ENCODE data around the gene RPL14.
"Not testable (repeated sequence)": the region's sequence is repeated elsewhere in the genome, so short reads cannot be mapped to it uniquely, and the experiment has no call there.

RPL14 gene

GRCh38 chr3:40460481-40460880, 3.3 kb downstream of the RPL14 start:
- peaks cover 7 to 23% (median 17%) of the 10 kb centered on the region in 4 experiments for H3K4me1 ChIP-seq (ENCODE audit: control extremely low read depth in 1 of 4, control insufficient read depth in 4 of 4, insufficient read depth in 4 of 4, low read length in 3 of 4)
- peaks cover 18 to 70% (median 44%) of the 10 kb centered on the region in 4 experiments for H3K36me3 ChIP-seq (ENCODE audit: control insufficient read depth in 4 of 4, insufficient read depth in 4 of 4, low read length in 3 of 4)
- 93% methylated on average over 3 of the region's 6 CpGs for WGBS (ENCODE audit: insufficient coverage)
- H3K9me3 ChIP-seq (ENCODE audit: control extremely low read depth in 1 of 5, control insufficient read depth in 4 of 5, insufficient read depth in 2 of 5, low read depth in 1 of 5, low read length in 4 of 5); H3K27me3 ChIP-seq (replicated peaks in 2 of 5; ENCODE audit: control insufficient read depth in 4 of 5, insufficient read depth in 5 of 5, low read length in 4 of 5); H3K4me3 ChIP-seq (ENCODE audit: control insufficient read depth in 1 of 7, extremely low read depth in 1 of 7, insufficient read depth in 4 of 7, low read depth in 2 of 7, low read length in 6 of 7); CTCF ChIA-PET; DNase-seq; POLR2A ChIA-PET: not testable (repeated sequence)
- peak overlapping the region in 1 of 2 experiments; percentile 34 for H3K27ac ChIP-seq (ENCODE audit: insufficient read depth in 1 of 2, low read depth in 1 of 2, low read length in 2 of 2, poor library complexity in 1 of 2, severe bottlenecking in 2 of 2)

GRCh38 chr3:40461161-40461560, 4.0 kb downstream of the RPL14 start:
- H3K9me3 ChIP-seq (ENCODE audit: control extremely low read depth in 1 of 5, control insufficient read depth in 4 of 5, insufficient read depth in 2 of 5, low read depth in 1 of 5, low read length in 4 of 5), result no peaks in the 10 kb centered on the region
- peaks cover 18 to 75% (median 46%) of the 10 kb centered on the region in 4 experiments for H3K36me3 ChIP-seq (ENCODE audit: control insufficient read depth in 4 of 4, insufficient read depth in 4 of 4, low read length in 3 of 4)
- no peak for DNase-seq
- no peak overlapping the region for H3K4me3 ChIP-seq (ENCODE audit: control insufficient read depth in 1 of 7, extremely low read depth in 1 of 7, insufficient read depth in 4 of 7, low read depth in 2 of 7, low read length in 6 of 7)
- H3K27me3 ChIP-seq (replicated peaks in 2 of 5; ENCODE audit: control insufficient read depth in 4 of 5, insufficient read depth in 5 of 5, low read length in 4 of 5), result no peaks in the 10 kb centered on the region
- ChIA-PET POLR2A (no interaction called here), CTCF (no interaction called here)
- H3K4me1 ChIP-seq (ENCODE audit: control extremely low read depth in 1 of 4, control insufficient read depth in 4 of 4, insufficient read depth in 4 of 4, low read length in 3 of 4), result peaks cover 7 to 23% (median 17%) of the 10 kb centered on the region in 4 experiments
- H3K27ac ChIP-seq (ENCODE audit: insufficient read depth in 1 of 2, low read depth in 1 of 2, low read length in 2 of 2, poor library complexity in 1 of 2, severe bottlenecking in 2 of 2), result no peak overlapping the region
- 100% methylated on average over 3 of the region's 3 CpGs for WGBS (ENCODE audit: insufficient coverage)

GRCh38 chr3:40462838-40463237, 5.7 kb downstream of the RPL14 start:
- POLR2A ChIA-PET; H3K27ac ChIP-seq (ENCODE audit: insufficient read depth in 1 of 2, low read depth in 1 of 2, low read length in 2 of 2, poor library complexity in 1 of 2, severe bottlenecking in 2 of 2); H3K9me3 ChIP-seq (ENCODE audit: control extremely low read depth in 1 of 5, control insufficient read depth in 4 of 5, insufficient read depth in 2 of 5, low read depth in 1 of 5, low read length in 4 of 5); DNase-seq; H3K4me3 ChIP-seq (ENCODE audit: control insufficient read depth in 1 of 7, extremely low read depth in 1 of 7, insufficient read depth in 4 of 7, low read depth in 2 of 7, low read length in 6 of 7); H3K27me3 ChIP-seq (replicated peaks in 2 of 5; ENCODE audit: control insufficient read depth in 4 of 5, insufficient read depth in 5 of 5, low read length in 4 of 5): not testable (repeated sequence)
- CTCF ChIA-PET, result interaction anchor here (1.1 to 1.3 kb wide), 3 partner anchors 9 to 42 kb away, joined by 3 read pairs; no protein-coding TSS in a partner anchor
- Histone ChIP-seq H3K4me1 (ENCODE audit: control extremely low read depth in 1 of 4, control insufficient read depth in 4 of 4, insufficient read depth in 4 of 4, low read length in 3 of 4) (peaks cover 6 to 15% (median 12%) of the 10 kb centered on the region in 4 experiments), H3K36me3 (ENCODE audit: control insufficient read depth in 4 of 4, insufficient read depth in 4 of 4, low read length in 3 of 4) (peaks cover 20 to 81% (median 49%) of the 10 kb centered on the region in 4 experiments)
- 98% methylated on average over 6 of the region's 7 CpGs for WGBS (ENCODE audit: insufficient coverage)

- H3K27me3 ChIP-seq (replicated peaks in 2 of 5; ENCODE audit: control insufficient read depth in 4 of 5, insufficient read depth in 5 of 5, low read length in 4 of 5), result no peaks in the 10 kb centered on the region
- POLR2A ChIA-PET, result interaction anchor here (2.9 kb wide), 1 partner anchor 14 kb away, joined by 8 read pairs; the partner anchor contains the start of gene ZNF619
- H3K27ac ChIP-seq (ENCODE audit: insufficient read depth in 1 of 2, low read depth in 1 of 2, low read length in 2 of 2, poor library complexity in 1 of 2, severe bottlenecking in 2 of 2), result no peak overlapping the region
- DNase-seq, result no peak
- CTCF ChIA-PET, result interaction anchor here (1.1 to 1.3 kb wide), 3 partner anchors 9 to 41 kb away, joined by 3 read pairs; no protein-coding TSS in a partner anchor
- no CpG with 5 or more reads among the region's 2 CpGs for whole genome bisulfite sequencing (ENCODE audit: insufficient coverage)
- H3K4me1 ChIP-seq (ENCODE audit: control extremely low read depth in 1 of 4, control insufficient read depth in 4 of 4, insufficient read depth in 4 of 4, low read length in 3 of 4), result peaks cover 0 to 8% (median 5%) of the 10 kb centered on the region in 4 experiments
- peaks cover 20 to 74% (median 48%) of the 10 kb centered on the region in 4 experiments for H3K36me3 ChIP-seq (ENCODE audit: control insufficient read depth in 4 of 4, insufficient read depth in 4 of 4, low read length in 3 of 4)
- no peak overlapping the region for H3K4me3 ChIP-seq (ENCODE audit: control insufficient read depth in 1 of 7, extremely low read depth in 1 of 7, insufficient read depth in 4 of 7, low read depth in 2 of 7, low read length in 6 of 7)
- H3K9me3 ChIP-seq (ENCODE audit: control extremely low read depth in 1 of 5, control insufficient read depth in 4 of 5, insufficient read depth in 2 of 5, low read depth in 1 of 5, low read length in 4 of 5), result no peaks in the 10 kb centered on the region
Observed at GRCh38 chr3:40463579-40463978, 6.4 kb downstream of the RPL14 start.

GRCh38 chr3:40464339-40465110, 7.4 kb downstream of the RPL14 start:
- ChIA-PET POLR2A (interaction anchor here (0.6 to 2.9 kb wide), 2 partner anchors 13 to 1489 kb away, joined by 3 to 8 read pairs; partner anchors contain the start of gene ZNF619), CTCF (interaction anchor here (0.5 to 1.3 kb wide), 2 partner anchors 40 to 45 kb away, joined by 3 read pairs; no protein-coding TSS in a partner anchor)
- Histone ChIP-seq H3K36me3 (ENCODE audit: control insufficient read depth in 4 of 4, insufficient read depth in 4 of 4, low read length in 3 of 4) (peaks cover 20 to 65% (median 44%) of the 10 kb centered on the region in 4 experiments), H3K27ac (ENCODE audit: insufficient read depth in 1 of 2, low read depth in 1 of 2, low read length in 2 of 2, poor library complexity in 1 of 2, severe bottlenecking in 2 of 2) (peak overlapping the region in 1 of 2 experiments; percentile 35), H3K4me1 (ENCODE audit: control extremely low read depth in 1 of 4, control insufficient read depth in 4 of 4, insufficient read depth in 4 of 4, low read length in 3 of 4) (no peaks in the 10 kb centered on the region), H3K27me3 (replicated peaks in 2 of 5; ENCODE audit: control insufficient read depth in 4 of 5, insufficient read depth in 5 of 5, low read length in 4 of 5) (no peaks in the 10 kb centered on the region), H3K4me3 (ENCODE audit: control insufficient read depth in 1 of 7, extremely low read depth in 1 of 7, insufficient read depth in 4 of 7, low read depth in 2 of 7, low read length in 6 of 7) (no peak overlapping the region), H3K9me3 (ENCODE audit: control extremely low read depth in 1 of 5, control insufficient read depth in 4 of 5, insufficient read depth in 2 of 5, low read depth in 1 of 5, low read length in 4 of 5) (no peaks in the 10 kb centered on the region)
- WGBS (ENCODE audit: insufficient coverage), result 48% methylated on average over 8 of the region's 9 CpGs
- peak in 1 of 3 donors; percentile 39 for DNase-seq

- CTCF ChIA-PET, result no interaction called here
Observed at GRCh38 chr3:40465111-40465407, 7.9 kb downstream of the RPL14 start.

GRCh38 chr3:40465456-40465855, 8.3 kb downstream of the RPL14 start:
- no peak for DNase-seq

More at GRCh38 chr3:40465111-40465407, 7.9 kb downstream of the RPL14 start:
- Histone ChIP-seq H3K4me1 (ENCODE audit: control extremely low read depth in 1 of 4, control insufficient read depth in 4 of 4, insufficient read depth in 4 of 4, low read length in 3 of 4) (no peaks in the 10 kb centered on the region), H3K27me3 (replicated peaks in 2 of 5; ENCODE audit: control insufficient read depth in 4 of 5, insufficient read depth in 5 of 5, low read length in 4 of 5) (no peaks in the 10 kb centered on the region), H3K4me3 (ENCODE audit: control insufficient read depth in 1 of 7, extremely low read depth in 1 of 7, insufficient read depth in 4 of 7, low read depth in 2 of 7, low read length in 6 of 7) (no peak overlapping the region), H3K36me3 (ENCODE audit: control insufficient read depth in 4 of 4, insufficient read depth in 4 of 4, low read length in 3 of 4) (peaks cover 17 to 61% (median 40%) of the 10 kb centered on the region in 4 experiments), H3K9me3 (ENCODE audit: control extremely low read depth in 1 of 5, control insufficient read depth in 4 of 5, insufficient read depth in 2 of 5, low read depth in 1 of 5, low read length in 4 of 5) (no peaks in the 10 kb centered on the region), H3K27ac (ENCODE audit: insufficient read depth in 1 of 2, low read depth in 1 of 2, low read length in 2 of 2, poor library complexity in 1 of 2, severe bottlenecking in 2 of 2) (no peak overlapping the region)
- no peak for DNase-seq
- POLR2A ChIA-PET, result interaction anchor here (0.6 to 2.9 kb wide), 2 partner anchors 12 to 1488 kb away, joined by 3 to 8 read pairs; partner anchors contain the start of gene ZNF619
- 97% methylated on average over 4 of the region's 4 CpGs for WGBS (ENCODE audit: insufficient coverage)

More at GRCh38 chr3:40465456-40465855, 8.3 kb downstream of the RPL14 start:
- POLR2A ChIA-PET, result interaction anchor here (0.6 to 2.9 kb wide), 2 partner anchors 12 to 1488 kb away, joined by 3 to 8 read pairs; partner anchors contain the start of gene ZNF619
- 100% methylated on average over 1 of the region's 2 CpGs for WGBS (ENCODE audit: insufficient coverage)
- no peaks in the 10 kb centered on the region for H3K9me3 ChIP-seq (ENCODE audit: control extremely low read depth in 1 of 5, control insufficient read depth in 4 of 5, insufficient read depth in 2 of 5, low read depth in 1 of 5, low read length in 4 of 5)
- no peaks in the 10 kb centered on the region for H3K27me3 ChIP-seq (replicated peaks in 2 of 5; ENCODE audit: control insufficient read depth in 4 of 5, insufficient read depth in 5 of 5, low read length in 4 of 5)
- H3K4me3 ChIP-seq (ENCODE audit: control insufficient read depth in 1 of 7, extremely low read depth in 1 of 7, insufficient read depth in 4 of 7, low read depth in 2 of 7, low read length in 6 of 7), result no peak overlapping the region
- no peak overlapping the region for H3K27ac ChIP-seq (ENCODE audit: insufficient read depth in 1 of 2, low read depth in 1 of 2, low read length in 2 of 2, poor library complexity in 1 of 2, severe bottlenecking in 2 of 2)
- H3K4me1 ChIP-seq (ENCODE audit: control extremely low read depth in 1 of 4, control insufficient read depth in 4 of 4, insufficient read depth in 4 of 4, low read length in 3 of 4), result no peaks in the 10 kb centered on the region
- CTCF ChIA-PET, result no interaction called here
- peaks cover 15 to 57% (median 37%) of the 10 kb centered on the region in 4 experiments for H3K36me3 ChIP-seq (ENCODE audit: control insufficient read depth in 4 of 4, insufficient read depth in 4 of 4, low read length in 3 of 4)
